ENCODE data around the gene SEMA3D. TPM values are rescaled to one million over a fixed set of nuclear protein-coding genes. Genes with fewer than 3 reads are reported as not detected.
A peak's percentile ranks its signal among the peaks of the same experiment; 100 is the strongest.

SEMA3D gene
- total and polyA plus RNA-seq, 5 donors = 0.54 to 3.1 (median 2.1) TPM

DNA sequence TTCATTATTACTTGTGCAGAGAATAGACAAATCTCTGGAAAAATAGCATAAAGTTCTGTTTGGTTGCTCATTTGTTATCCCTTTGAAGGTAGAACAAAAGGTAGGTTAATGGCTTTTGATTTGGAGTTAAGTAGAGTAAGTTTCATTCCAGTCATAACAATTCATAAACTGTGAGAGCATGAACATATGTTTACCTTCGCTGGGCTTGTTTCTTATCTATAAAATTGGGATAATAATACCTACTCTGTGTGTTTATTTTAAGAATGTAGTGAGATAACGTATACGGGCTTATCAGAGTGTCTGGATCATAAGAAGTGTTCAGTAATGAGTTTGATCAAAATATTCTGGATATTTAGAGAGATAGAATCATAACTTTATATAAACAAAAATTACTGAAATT is 155.4 kb downstream of the SEMA3D start:
- Histone ChIP-seq H3K9me3 (ENCODE audit: control insufficient read depth, low read length) (no peaks in the 10 kb centered on the region), H3K27ac (ENCODE audit: low read length) (no peak overlapping the region), H3K4me3 (ENCODE audit: low read length) (no peak overlapping the region), H3K27me3 (ENCODE audit: control insufficient read depth, insufficient read depth) (no peaks in the 10 kb centered on the region), H3K4me1 (ENCODE audit: control insufficient read depth, insufficient read depth, low read length) (no peaks in the 10 kb centered on the region)
- WGBS = 42% methylated on average over 3 of the region's 3 CpGs
- DNase-seq (no peak), ATAC-seq (no peak)
- intact Hi-C loops (cut with DNase I) = no loop called here

DNA sequence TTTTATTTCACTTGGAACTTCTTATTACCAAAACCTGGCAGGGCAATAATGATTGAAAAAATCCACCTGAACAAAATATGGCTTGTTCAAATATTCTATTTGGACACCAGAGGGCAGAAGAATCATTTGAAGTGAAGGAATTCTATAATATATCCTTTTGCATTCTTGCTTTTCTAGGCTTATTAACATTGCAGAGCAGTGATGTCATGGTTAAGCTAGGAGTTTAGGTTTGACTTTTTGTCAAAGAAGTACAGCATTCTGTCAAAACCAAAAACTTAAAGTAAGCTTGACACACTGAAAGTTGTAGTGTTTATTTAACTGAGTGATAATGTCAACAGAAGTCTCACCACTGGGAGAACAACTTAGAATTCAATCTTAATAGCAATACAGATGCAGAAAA is 156.0 kb downstream of the SEMA3D start:
- DNase-seq (no peak), ATAC-seq (no peak)
- Histone ChIP-seq H3K9me3 (ENCODE audit: control insufficient read depth, low read length) (no peaks in the 10 kb centered on the region), H3K27ac (ENCODE audit: low read length) (no peak overlapping the region), H3K4me3 (ENCODE audit: low read length) (no peak overlapping the region), H3K4me1 (ENCODE audit: control insufficient read depth, insufficient read depth, low read length) (no peaks in the 10 kb centered on the region), H3K27me3 (ENCODE audit: control insufficient read depth, insufficient read depth) (no peaks in the 10 kb centered on the region)
- intact Hi-C loops (cut with DNase I) = no loop called here

DNA sequence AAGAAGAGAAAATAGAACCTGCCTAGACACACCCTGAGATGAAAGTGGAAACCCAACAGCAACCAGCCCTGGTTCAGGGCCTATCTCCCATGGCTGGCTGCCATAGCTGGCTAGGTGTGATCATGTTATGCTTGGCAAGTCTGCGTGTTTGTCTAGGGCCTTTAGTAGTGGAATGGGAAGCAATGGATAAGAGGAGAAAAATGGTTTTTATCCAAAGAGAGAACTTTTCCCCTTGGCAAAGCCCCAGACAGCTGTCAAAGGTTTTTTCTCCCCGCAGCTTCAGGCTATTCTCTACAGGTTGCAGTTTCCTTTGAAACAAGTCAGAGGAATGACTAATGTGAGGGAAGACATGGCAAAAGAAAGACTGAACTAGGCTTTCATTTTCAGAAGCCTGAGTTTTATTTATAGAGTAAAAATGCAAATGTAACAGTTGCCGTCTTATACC is 161.5 kb downstream of the SEMA3D start:
- Histone ChIP-seq H3K4me1 (ENCODE audit: control insufficient read depth, insufficient read depth, low read length) (no peaks in the 10 kb centered on the region), H3K27me3 (ENCODE audit: control insufficient read depth, insufficient read depth) (no peaks in the 10 kb centered on the region), H3K27ac (ENCODE audit: low read length) (no peak overlapping the region), H3K9me3 (ENCODE audit: control insufficient read depth, low read length) (no peaks in the 10 kb centered on the region), H3K4me3 (ENCODE audit: low read length) (no peak overlapping the region)
- peak; percentile 63 to 81 (median 77) for DNase-seq
- peak; percentile 92 to 97 for ATAC-seq
- 28% methylated on average over 3 of the region's 3 CpGs for WGBS
- intact Hi-C loops (cut with DNase I) = loop anchor here in 3 of 4 donors (10.0 kb wide), 2 partner anchors 1051 to 1091 kb away; no protein-coding TSS in a partner anchor

DNA sequence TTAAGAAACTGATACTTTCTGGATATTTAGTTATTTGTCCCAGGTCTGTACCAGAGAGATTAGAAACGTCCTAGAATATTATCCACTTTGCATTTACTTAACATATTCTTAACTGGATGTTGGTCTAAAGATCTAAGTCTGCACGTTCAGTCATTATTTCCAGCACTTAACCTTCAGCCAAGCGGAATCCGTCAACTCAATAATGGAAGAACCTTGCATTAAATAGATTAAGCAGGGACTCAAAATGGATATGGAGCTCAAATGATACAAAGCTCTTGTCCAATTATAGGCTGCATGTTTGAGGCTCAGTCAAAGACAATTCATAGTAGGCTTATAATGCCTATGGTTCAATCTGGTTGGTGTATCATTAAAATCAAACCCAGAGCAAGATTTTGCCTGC is 162.9 kb downstream of the SEMA3D start:
- Histone ChIP-seq H3K27ac (ENCODE audit: low read length) (no peak overlapping the region), H3K4me3 (ENCODE audit: low read length) (no peak overlapping the region), H3K27me3 (ENCODE audit: control insufficient read depth, insufficient read depth) (no peaks in the 10 kb centered on the region), H3K9me3 (ENCODE audit: control insufficient read depth, low read length) (no peaks in the 10 kb centered on the region), H3K4me1 (ENCODE audit: control insufficient read depth, insufficient read depth, low read length) (no peaks in the 10 kb centered on the region)
- 68% methylated on average over 4 of the region's 4 CpGs for WGBS
- DNase-seq (no peak), ATAC-seq (no peak)
- intact Hi-C loops (cut with DNase I) = loop anchor here (5.0 to 10.0 kb wide), 4 partner anchors 1047 to 1089 kb away; no protein-coding TSS in a partner anchor

DNA sequence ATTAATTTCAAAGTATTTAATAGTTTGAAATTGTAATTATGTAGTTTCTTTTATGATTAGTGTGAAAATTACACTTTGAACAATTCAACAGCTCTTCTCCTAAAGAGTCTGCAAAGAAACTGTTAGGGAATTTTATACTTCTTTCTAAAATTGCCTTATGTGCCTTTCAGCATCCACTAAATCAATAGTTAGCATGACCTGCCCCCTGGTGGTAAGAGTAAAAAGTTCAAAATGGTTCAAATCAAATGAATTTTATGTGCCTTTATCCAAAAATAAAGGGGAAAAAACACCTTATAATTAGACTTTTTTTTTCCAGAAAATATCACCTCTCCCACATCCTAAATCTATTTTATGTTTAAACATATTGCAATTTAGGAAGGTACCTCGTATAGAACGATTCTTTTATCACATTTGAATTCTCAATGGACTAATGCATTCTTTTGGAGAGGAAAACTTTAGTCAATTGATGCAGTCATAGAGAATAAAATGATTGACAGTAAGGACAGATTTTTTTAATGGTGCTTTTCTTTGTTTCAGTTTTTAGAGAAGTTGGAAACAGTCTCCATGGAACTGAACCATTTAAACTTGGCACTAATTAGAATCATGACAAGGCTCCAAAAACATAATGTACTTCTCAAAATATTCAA is 163.7 kb downstream of the SEMA3D start:
- H3K9me3 ChIP-seq (ENCODE audit: control insufficient read depth, low read length) = no peaks in the 10 kb centered on the region
- 14% methylated on average over 2 of the region's 2 CpGs for WGBS
- ATAC-seq (no peak), DNase-seq (no peak)
- no peak overlapping the region for H3K4me3 ChIP-seq (ENCODE audit: low read length)
- H3K27ac ChIP-seq (ENCODE audit: low read length) = no peak overlapping the region
- intact Hi-C loops (cut with DNase I) = loop anchor here (5.0 to 10.0 kb wide), 4 partner anchors 1046 to 1088 kb away; no protein-coding TSS in a partner anchor
- no peaks in the 10 kb centered on the region for H3K27me3 ChIP-seq (ENCODE audit: control insufficient read depth, insufficient read depth)
- H3K4me1 ChIP-seq (ENCODE audit: control insufficient read depth, insufficient read depth, low read length) = no peaks in the 10 kb centered on the region

DNA sequence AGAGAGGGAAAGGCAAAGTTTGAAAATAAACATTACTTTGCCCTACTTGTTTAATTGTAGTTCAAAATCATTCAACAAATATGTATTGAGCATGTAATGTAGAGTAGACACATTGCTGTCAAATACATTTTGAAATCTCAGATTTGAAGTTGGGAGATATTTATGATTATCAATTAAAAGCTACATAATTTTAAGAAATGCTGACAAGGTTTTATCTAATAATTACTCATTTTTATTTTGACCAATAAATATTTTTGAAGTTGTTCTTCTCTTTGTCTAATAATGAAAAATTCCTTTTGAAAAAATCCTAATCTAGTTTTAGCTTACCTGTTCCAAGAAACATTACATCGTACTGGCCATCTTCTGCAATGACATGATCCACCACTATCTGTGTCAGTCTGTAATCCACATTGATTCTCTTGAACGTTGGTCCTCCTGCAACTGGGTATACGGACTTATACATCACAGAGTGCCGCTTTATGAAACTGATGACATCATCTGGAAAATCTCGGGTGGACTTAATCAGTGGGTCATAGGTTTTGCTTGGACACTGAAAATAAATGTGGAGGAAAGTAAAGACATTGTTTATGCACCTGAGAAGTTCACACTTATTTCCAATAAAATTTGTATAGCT is 164.7 kb downstream of the SEMA3D start:
- ATAC-seq (no peak), DNase-seq (no peak)
- no peaks in the 10 kb centered on the region for H3K9me3 ChIP-seq (ENCODE audit: control insufficient read depth, low read length)
- WGBS = 69% methylated on average over 5 of the region's 5 CpGs
- H3K4me3 ChIP-seq (ENCODE audit: low read length) = no peak overlapping the region
- intact Hi-C loops (cut with DNase I) = loop anchor here (5.0 to 10.0 kb wide), 4 partner anchors 1045 to 1087 kb away; no protein-coding TSS in a partner anchor
- no peaks in the 10 kb centered on the region for H3K4me1 ChIP-seq (ENCODE audit: control insufficient read depth, insufficient read depth, low read length)
- no peaks in the 10 kb centered on the region for H3K27me3 ChIP-seq (ENCODE audit: control insufficient read depth, insufficient read depth)
- H3K27ac ChIP-seq (ENCODE audit: low read length) = no peak overlapping the region

DNA sequence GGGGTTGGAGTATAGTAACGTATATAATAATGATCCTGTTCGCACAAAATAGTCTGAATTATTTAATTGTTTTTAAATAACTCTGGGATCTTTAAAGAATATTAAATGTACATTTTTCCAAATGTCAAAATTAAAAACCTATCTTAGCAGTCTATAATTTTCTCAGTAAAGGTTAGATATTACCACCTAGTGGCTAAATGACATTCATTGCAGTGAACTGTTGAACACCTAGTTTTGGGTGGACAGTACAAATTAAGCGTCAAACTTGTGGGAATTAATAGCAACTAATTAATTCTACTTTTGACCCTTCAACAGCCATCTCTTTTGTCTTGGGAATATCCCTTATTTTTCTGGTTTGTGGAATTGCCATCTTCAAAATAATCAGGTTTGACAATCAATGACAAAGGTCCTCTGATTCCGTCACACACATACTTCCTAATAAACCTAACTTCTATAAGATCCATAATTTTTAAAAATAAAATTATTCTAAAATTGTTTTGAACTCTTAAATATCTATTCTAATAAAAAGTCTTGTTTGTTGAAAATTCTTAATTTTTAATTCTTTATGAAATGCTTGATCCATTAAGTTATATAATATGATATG is 165.7 kb downstream of the SEMA3D start:
- no peaks in the 10 kb centered on the region for H3K27me3 ChIP-seq (ENCODE audit: control insufficient read depth, insufficient read depth)
- intact Hi-C loops (cut with DNase I) = loop anchor here (5.0 to 10.0 kb wide), 4 partner anchors 1044 to 1086 kb away; no protein-coding TSS in a partner anchor
- 81% methylated on average over 4 of the region's 4 CpGs for WGBS
- no peak for DNase-seq
- H3K4me3 ChIP-seq (ENCODE audit: low read length) = no peak overlapping the region
- no peak for ATAC-seq
- H3K27ac ChIP-seq (ENCODE audit: low read length) = no peak overlapping the region
- H3K4me1 ChIP-seq (ENCODE audit: control insufficient read depth, insufficient read depth, low read length) = no peaks in the 10 kb centered on the region
- H3K9me3 ChIP-seq (ENCODE audit: control insufficient read depth, low read length) = no peaks in the 10 kb centered on the region

DNA sequence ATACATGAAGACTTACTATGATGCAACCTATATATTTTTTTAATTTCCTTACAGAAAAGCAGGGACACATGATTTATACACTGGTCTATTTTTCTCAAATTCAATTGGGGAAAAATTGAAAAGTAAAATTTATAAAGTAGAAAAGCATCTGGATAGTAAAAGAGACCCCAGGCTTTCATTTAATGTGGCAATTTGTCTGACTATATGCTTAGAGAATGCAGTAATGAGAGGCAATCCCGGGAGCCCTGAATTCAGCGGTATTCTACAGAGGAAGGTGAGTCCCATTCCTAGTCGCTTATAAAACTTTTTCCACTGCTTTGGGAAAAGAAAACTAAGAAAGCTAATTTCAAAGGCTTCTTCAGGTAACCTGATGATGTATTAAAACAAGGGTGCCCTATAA is 167.1 kb downstream of the SEMA3D start:
- intact Hi-C loops (cut with DNase I) = loop anchor here (5.0 to 10.0 kb wide), 4 partner anchors 1042 to 1085 kb away; no protein-coding TSS in a partner anchor
- Histone ChIP-seq H3K27me3 (ENCODE audit: control insufficient read depth, insufficient read depth) (no peaks in the 10 kb centered on the region), H3K4me1 (ENCODE audit: control insufficient read depth, insufficient read depth, low read length) (no peaks in the 10 kb centered on the region), H3K27ac (ENCODE audit: low read length) (no peak overlapping the region), H3K4me3 (ENCODE audit: low read length) (no peak overlapping the region), H3K9me3 (ENCODE audit: control insufficient read depth, low read length) (no peaks in the 10 kb centered on the region)
- DNase-seq (no peak), ATAC-seq (no peak)
- 92% methylated on average over 3 of the region's 3 CpGs for WGBS

DNA sequence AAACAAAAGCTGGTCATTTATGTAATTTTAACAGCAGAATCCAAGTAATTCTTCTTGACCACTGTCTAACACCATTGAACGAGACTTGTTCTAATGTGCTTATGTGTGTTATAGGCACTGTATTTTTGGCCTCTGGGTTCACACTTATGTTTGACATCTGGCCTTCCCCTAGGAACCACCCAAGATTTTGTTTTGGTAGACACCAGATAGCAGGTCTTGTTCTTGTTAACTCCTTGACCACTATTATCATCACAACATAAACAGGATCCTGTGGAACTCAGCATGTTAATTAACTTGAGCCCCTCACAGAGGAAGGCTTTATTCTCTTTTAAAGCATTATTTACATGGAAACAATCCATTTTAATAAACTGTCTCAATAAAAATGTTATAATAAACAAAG is 167.7 kb downstream of the SEMA3D start:
- H3K27ac ChIP-seq (ENCODE audit: low read length) = no peak overlapping the region
- intact Hi-C loops (cut with DNase I) = no loop called here
- H3K4me1 ChIP-seq (ENCODE audit: control insufficient read depth, insufficient read depth, low read length) = no peaks in the 10 kb centered on the region
- no peak overlapping the region for H3K4me3 ChIP-seq (ENCODE audit: low read length)
- 82% methylated on average over 1 of the region's 1 CpG for WGBS
- no peak for ATAC-seq
- no peaks in the 10 kb centered on the region for H3K9me3 ChIP-seq (ENCODE audit: control insufficient read depth, low read length)
- no peak for DNase-seq
- H3K27me3 ChIP-seq (ENCODE audit: control insufficient read depth, insufficient read depth) = no peaks in the 10 kb centered on the region

DNA sequence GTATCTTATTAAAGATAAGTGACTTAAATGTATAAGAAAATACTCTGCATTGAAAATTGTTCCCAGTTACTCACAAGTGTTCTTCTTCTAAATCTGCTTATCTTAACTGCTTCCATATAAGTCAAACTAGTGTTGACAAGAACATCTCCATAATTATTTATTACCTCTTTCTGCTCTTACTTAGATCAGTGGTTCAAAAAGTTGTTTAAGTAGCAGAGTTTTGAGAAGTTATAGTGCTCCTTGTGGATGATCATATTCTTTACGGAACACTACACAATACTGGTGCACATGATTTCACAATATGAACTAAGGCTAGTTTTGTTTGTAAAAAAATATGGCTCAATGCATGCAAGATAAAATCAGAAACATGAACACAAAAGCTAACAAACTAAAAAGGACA is 168.4 kb downstream of the SEMA3D start:
- Histone ChIP-seq H3K4me1 (ENCODE audit: control insufficient read depth, insufficient read depth, low read length) (no peaks in the 10 kb centered on the region), H3K9me3 (ENCODE audit: control insufficient read depth, low read length) (no peaks in the 10 kb centered on the region), H3K27ac (ENCODE audit: low read length) (no peak overlapping the region), H3K4me3 (ENCODE audit: low read length) (no peak overlapping the region), H3K27me3 (ENCODE audit: control insufficient read depth, insufficient read depth) (no peaks in the 10 kb centered on the region)
- ATAC-seq (no peak), DNase-seq (no peak)
- intact Hi-C loops (cut with DNase I) = no loop called here
- 96% methylated on average over 1 of the region's 1 CpG for WGBS

DNA sequence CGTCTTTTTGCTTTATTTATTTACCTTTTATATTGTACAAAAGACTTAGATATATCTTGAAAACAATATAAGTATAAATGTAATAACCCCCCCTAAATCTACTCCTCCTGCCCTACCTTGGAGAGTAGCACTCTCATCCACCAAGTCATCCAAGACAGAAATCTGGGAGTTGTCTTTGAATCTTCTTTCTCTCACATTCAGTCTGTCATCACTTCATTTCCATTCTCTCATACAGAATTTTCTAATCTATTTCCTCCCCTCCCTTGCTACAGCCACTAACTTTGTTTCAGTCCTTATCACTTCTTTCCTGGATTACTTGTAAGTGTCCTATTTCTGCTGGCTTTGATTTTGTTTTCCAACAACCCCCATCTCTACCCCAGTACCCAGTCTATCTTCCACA is 170.6 kb downstream of the SEMA3D start:
- Histone ChIP-seq H3K4me1 (ENCODE audit: control insufficient read depth, insufficient read depth, low read length) (no peaks in the 10 kb centered on the region), H3K27ac (ENCODE audit: low read length) (no peak overlapping the region), H3K4me3 (ENCODE audit: low read length) (no peak overlapping the region), H3K9me3 (ENCODE audit: control insufficient read depth, low read length) (no peaks in the 10 kb centered on the region), H3K27me3 (ENCODE audit: control insufficient read depth, insufficient read depth) (no peaks in the 10 kb centered on the region)
- ATAC-seq (peak in 1 of 2 donors; percentile 54), DNase-seq (no peak)
- intact Hi-C loops (cut with DNase I) = no loop called here
- WGBS = 92% methylated on average over 1 of the region's 1 CpG
